ENCODE data around the gene NRXN2.

The NRXN2 gene

DNA sequence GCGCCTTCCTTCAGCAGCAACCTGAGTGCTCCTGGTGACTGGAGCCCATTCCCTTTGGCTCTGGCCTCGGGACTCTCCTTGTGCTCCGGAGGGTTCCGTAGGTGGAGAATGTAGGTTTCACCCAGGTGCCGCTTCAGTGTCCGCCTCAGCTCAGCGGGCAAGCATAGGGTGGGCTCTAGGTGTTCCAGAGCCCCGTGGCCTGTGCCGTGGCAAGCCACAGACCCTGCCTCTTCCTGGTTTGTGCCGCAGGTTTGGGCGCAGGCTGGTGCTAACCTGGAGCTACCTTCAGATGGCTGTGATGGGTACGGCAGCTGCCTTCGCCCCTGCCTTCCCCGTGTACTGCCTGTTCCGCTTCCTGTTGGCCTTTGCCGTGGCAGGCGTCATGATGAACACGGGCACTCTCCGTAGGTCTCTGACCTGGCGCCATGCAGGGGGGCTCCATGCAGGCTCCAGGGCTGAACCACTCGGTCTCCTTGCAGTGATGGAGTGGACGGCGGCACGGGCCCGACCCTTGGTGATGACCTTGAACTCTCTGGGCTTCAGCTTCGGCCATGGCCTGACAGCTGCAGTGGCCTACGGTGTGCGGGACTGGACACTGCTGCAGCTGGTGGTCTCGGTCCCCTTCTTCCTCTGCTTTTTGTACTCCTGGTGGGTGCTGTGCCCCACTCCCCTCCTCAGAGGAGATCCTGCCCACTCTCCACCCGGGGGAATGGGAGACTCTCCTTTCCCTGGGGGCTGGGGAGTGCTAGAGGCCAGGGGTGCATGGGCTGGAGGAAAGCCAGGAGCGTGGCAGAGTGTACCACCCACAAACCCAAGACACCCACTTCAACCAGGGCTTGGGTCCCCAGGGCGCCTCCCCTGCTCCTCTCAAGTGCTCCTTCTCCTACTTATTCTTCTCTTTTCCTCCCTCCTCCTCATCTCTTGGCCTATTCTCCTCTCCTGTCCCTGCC lies 129.6 kb downstream of the NRXN2 start:
- no peak for DNase-seq (ENCODE audit: low read depth in 2 of 2)
- H3K4me3 ChIP-seq (replicated peaks in 1 of 2; ENCODE audit: low read depth in 2 of 2, low read length in 2 of 2), result no peak overlapping the region
- TF ChIP-seq, protein P1, sequence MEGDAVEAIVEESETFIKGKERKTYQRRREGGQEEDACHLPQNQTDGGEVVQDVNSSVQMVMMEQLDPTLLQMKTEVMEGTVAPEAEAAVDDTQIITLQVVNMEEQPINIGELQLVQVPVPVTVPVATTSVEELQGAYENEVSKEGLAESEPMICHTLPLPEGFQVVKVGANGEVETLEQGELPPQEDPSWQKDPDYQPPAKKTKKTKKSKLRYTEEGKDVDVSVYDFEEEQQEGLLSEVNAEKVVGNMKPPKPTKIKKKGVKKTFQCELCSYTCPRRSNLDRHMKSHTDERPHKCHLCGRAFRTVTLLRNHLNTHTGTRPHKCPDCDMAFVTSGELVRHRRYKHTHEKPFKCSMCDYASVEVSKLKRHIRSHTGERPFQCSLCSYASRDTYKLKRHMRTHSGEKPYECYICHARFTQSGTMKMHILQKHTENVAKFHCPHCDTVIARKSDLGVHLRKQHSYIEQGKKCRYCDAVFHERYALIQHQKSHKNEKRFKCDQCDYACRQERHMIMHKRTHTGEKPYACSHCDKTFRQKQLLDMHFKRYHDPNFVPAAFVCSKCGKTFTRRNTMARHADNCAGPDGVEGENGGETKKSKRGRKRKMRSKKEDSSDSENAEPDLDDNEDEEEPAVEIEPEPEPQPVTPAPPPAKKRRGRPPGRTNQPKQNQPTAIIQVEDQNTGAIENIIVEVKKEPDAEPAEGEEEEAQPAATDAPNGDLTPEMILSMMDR (IDR thresholded peaks at IDR 0.05; ENCODE audit: low read depth, low read length), result no peak

- no peak overlapping the region for H3K4me3 ChIP-seq (replicated peaks in 1 of 2; ENCODE audit: low read depth in 2 of 2, low read length in 2 of 2)
- no peak for DNase-seq (ENCODE audit: low read depth in 2 of 2)
- TF ChIP-seq, protein P1 (IDR thresholded peaks at IDR 0.05; ENCODE audit: low read depth, low read length), result no peak
Measured at GRCh38 chr11:64592656-64593055, 130.3 kb downstream of the NRXN2 start.

DNA sequence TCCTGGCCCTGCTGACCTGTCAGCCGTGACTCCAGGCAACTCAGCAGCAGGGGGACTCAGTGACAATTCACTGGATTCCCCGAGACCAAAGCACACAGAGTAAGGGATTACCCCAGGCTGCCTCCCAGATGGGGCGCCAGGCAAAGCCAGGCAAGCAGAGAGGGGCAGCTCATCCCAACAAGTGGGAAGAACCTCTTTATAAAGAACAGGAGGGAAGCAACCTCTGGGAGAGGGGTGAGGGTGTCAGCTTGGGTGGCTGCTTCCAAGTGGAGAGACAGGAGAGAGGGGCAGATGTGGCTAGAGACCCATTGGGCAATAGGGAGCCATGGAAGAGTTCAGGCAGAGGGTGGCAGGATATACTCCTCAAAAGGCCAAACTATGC lies 130.8 kb downstream of the NRXN2 start:
- H3K4me3 ChIP-seq (replicated peaks in 1 of 2; ENCODE audit: low read depth in 2 of 2, low read length in 2 of 2), result no peak overlapping the region

DNA sequence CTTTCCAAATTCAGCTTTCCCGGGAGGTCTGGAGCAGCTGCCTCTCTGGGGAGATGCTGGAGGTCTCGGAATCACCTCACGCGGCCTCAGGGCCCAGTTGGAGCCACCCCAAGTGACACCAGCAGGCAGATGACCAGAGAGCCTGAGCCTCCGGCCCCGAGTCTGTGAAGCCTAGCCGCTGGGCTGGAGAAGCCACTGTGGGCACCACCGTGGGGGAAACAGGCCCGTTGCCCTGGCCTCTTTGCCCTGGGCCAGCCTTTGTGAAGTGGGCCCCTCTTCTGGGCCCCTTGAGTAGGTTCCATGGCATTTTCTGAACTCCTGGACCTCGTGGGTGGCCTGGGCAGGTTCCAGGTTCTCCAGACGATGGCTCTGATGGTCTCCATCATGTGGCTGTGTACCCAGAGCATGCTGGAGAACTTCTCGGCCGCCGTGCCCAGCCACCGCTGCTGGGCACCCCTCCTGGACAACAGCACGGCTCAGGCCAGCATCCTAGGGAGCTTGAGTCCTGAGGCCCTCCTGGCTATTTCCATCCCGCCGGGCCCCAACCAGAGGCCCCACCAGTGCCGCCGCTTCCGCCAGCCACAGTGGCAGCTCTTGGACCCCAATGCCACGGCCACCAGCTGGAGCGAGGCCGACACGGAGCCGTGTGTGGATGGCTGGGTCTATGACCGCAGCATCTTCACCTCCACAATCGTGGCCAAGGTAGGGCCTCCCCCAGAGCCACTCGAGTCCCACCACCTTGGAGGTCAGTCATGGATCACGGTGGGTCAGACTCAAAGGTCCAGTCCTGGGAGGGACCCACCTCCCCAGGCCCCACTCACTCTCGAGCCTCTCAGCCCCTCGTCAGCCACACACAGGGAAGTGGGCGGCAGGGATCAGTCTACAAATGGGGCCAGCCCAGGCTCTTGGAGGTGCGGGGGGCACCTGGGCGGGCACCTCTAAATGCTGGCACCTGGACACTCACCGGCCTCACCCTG lies 131.5 kb downstream of the NRXN2 start:
- no peak overlapping the region for H3K4me3 ChIP-seq (replicated peaks in 1 of 2; ENCODE audit: low read depth in 2 of 2, low read length in 2 of 2)
- no peak for DNase-seq (ENCODE audit: low read depth in 2 of 2)

More for the DNA sequence above, 130.8 kb downstream of the NRXN2 start:
- TF ChIP-seq, protein P1 (IDR thresholded peaks at IDR 0.05; ENCODE audit: low read depth, low read length), result no peak
- no peak for DNase-seq (ENCODE audit: low read depth in 2 of 2)

DNA sequence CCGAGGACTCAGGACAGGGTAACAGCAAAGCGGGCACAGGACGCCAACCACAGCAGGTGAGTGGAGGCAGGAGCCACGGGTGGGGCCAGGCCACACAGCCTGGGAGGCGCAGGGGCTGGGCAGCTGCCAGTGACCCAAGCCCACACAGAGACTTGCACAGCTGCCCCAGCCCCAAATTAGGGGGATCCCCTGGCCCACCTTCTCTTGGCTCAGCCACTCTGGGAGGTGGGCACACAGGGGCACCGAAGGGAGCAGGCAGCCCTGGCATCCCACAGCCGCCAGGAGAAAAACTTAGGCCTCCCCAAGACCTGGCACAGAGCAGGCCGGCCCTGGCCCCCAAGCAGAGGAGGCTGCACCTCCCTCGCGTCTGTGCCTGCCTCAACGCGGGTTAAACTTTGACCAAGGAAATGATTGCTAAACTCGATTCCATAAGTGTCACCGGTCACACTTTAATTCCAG lies 132.2 kb downstream of the NRXN2 start, which contains the start of gene SLC22A12:
SLC22A12 (plus strand) TSS at position 458 of the 459 bp plus-strand sequence. CDS start 337 bp downstream, outside the sequence.
- H3K4me3 ChIP-seq (replicated peaks in 1 of 2; ENCODE audit: low read depth in 2 of 2, low read length in 2 of 2), result no peak within 1 kb of the TSS
- TF ChIP-seq, protein P1 (IDR thresholded peaks at IDR 0.05; ENCODE audit: low read depth, low read length), result no peak

More for the DNA sequence above, 131.5 kb downstream of the NRXN2 start:
- TF ChIP-seq, protein P1 (IDR thresholded peaks at IDR 0.05; ENCODE audit: low read depth, low read length), result no peak

GRCh38 chr11:64588701-64589100 lies 134.3 kb downstream of the NRXN2 start:
- H3K4me3 ChIP-seq (replicated peaks in 1 of 2; ENCODE audit: low read depth in 2 of 2, low read length in 2 of 2), result no peak overlapping the region
- TF ChIP-seq, protein P1 (IDR thresholded peaks at IDR 0.05; ENCODE audit: low read depth, low read length), result no peak
- no peak for DNase-seq (ENCODE audit: low read depth in 2 of 2)

More for the DNA sequence above, 132.2 kb downstream of the NRXN2 start, which contains the start of gene SLC22A12:
- no peak for DNase-seq (ENCODE audit: low read depth in 2 of 2)

All from cardiac fibroblast (primary cell).